GM12878 (cell line): ENCODE data around the gene ERC2. TPM values are rescaled to one million over a fixed set of nuclear protein-coding genes. Genes with fewer than 3 reads are reported as not detected.

Experiments
- ATAC-seq: fragments of 200-7000 bp; cut with Tn5 transposase; 3 replicates; pipeline ENCODE4 v1.9.1; 2020; ENCODE audit warnings: mild to moderate bottlenecking, moderate library complexity
- BruUV-seq: library from RNA; stranded (reverse); fragments of 400-500 nt; replicated peaks from 2 replicates; lab custom pipeline; 2021; lab: Mats Ljungman, UMichigan
- CTCF ChIA-PET: fragments of 300-600 bp; sonication (Branson Sonifier 250); formaldehyde crosslinking; extraction: SDS; loops from one replicate; lab custom pipeline; 2021; ENCODE audit warnings: inconsistent platforms; lab: Yijun Ruan, JAX
- POLR2A ChIA-PET: fragments of 350-600 bp; formaldehyde crosslinking; extraction: SDS; loops from one replicate; lab custom pipeline; 2021; ENCODE audit warnings: inconsistent platforms; lab: Charles Lee
- RAD21 ChIA-PET: fragments of 300-600 bp; sonication (Branson Sonifier 250); formaldehyde crosslinking; loops from one replicate; lab custom pipeline; 2023; ENCODE audit warnings: antibody characterized with exemption; ENCODE audit not compliant: unreplicated experiment; lab: Charles Lee
- SMC1A ChIA-PET: fragments of 300-600 bp; sonication (Branson Sonifier 250); formaldehyde crosslinking; loops from one replicate; lab custom pipeline; 2023; ENCODE audit not compliant: unreplicated experiment, uncharacterized antibody; lab: Charles Lee
- DNase-seq: peaks from one replicate; pipeline ENCODE4 v3.0.0-alpha.2; 2011; ENCODE audit warnings: low read depth, low spot score
- FAIRE-seq: peaks from 3 replicates; lab custom pipeline; 2011; peaks lifted over from hg19 to GRCh38; lab: Jason Lieb, UNC
- H2AFZ ChIP-seq: 2 replicates; pipeline ENCODE4 v1.6.0; 2011; ENCODE audit warnings: low read depth, low read length, control low read depth; ENCODE audit not compliant: control insufficient read depth
- H3K27ac ChIP-seq: 2 replicates; pipeline ENCODE4 v1.5.1; 2011; ENCODE audit warnings: control low read depth; ENCODE audit not compliant: control insufficient read depth, insufficient read depth
- H3K27me3 ChIP-seq, 2 experiments: replicated peaks in 1 of 2; 2 replicates each; pipeline versions ENCODE4 v1.6.0 to v1.6.1; 2011; ENCODE audit warnings: low read length in 1 of 2; ENCODE audit not compliant: control insufficient read depth in 2 of 2, insufficient read depth in 2 of 2
- H3K36me3 ChIP-seq, 2 experiments: 2 replicates each; pipeline ENCODE4 v1.5.1; 2011; ENCODE audit warnings: low read length in 1 of 2; ENCODE audit not compliant: control insufficient read depth in 2 of 2, insufficient read depth in 2 of 2
- H3K4me1 ChIP-seq: 2 replicates; pipeline ENCODE4 v1.6.1; 2011; ENCODE audit warnings: mild to moderate bottlenecking, low read length, moderate library complexity, mixed read lengths; ENCODE audit not compliant: control insufficient read depth, insufficient read depth
- H3K4me2 ChIP-seq: 2 replicates; pipeline ENCODE4 v1.6.0; 2011; ENCODE audit warnings: control low read depth; ENCODE audit not compliant: control insufficient read depth, insufficient read depth
- H3K4me3 ChIP-seq: fragments of 200-600 bp; sonication (generic); 2 replicates; pipeline ENCODE4 v1.5.1; 2016
- H3K79me2 ChIP-seq: 2 replicates; pipeline ENCODE4 v1.6.0; 2011; ENCODE audit warnings: low read length; ENCODE audit not compliant: control insufficient read depth, insufficient read depth
- H3K9ac ChIP-seq: 2 replicates; pipeline ENCODE4 v1.8.0; 2011; ENCODE audit warnings: low read length, control low read depth, mixed read lengths; ENCODE audit not compliant: control insufficient read depth, insufficient read depth
- H3K9me3 ChIP-seq: replicated peaks from 3 replicates; pipeline ENCODE4 v1.5.1; 2011; ENCODE audit warnings: mild to moderate bottlenecking, low read length; ENCODE audit not compliant: control insufficient read depth, insufficient read depth
- H4K20me1 ChIP-seq: 2 replicates; pipeline ENCODE4 v1.6.0; 2011; ENCODE audit not compliant: control insufficient read depth, insufficient read depth
- BCL11A ChIP-seq: IDR thresholded peaks from 2 replicates; pipeline ENCODE4 v1.6.1; 2011; ENCODE audit warnings: low read depth, low read length
- CBX3 ChIP-seq: fragments of 200-600 bp; sonication (generic); IDR thresholded peaks from 2 replicates; pipeline ENCODE4 v1.6.1; 2016; ENCODE audit warnings: low read depth, borderline replicate concordance
- EED ChIP-seq: sonication (generic); IDR thresholded peaks from 2 replicates; pipeline ENCODE4 v1.6.1; 2016; ENCODE audit warnings: antibody characterized with exemption, low read depth
- KDM1A ChIP-seq: fragments of 200-600 bp; sonication (generic); IDR thresholded peaks from 2 replicates; pipeline ENCODE4 v1.6.1; 2016; ENCODE audit warnings: borderline replicate concordance
- PML ChIP-seq: IDR thresholded peaks from 2 replicates; pipeline ENCODE4 v1.6.1; 2012; ENCODE audit warnings: low read length, inconsistent platforms
- SMC3 ChIP-seq: IDR thresholded peaks from 2 replicates; pipeline ENCODE4 v1.6.1; 2011; ENCODE audit warnings: low read length, improper control_type of control experiment, borderline replicate concordance
- SREBF1 ChIP-seq: IDR thresholded peaks from 2 replicates; pipeline ENCODE4 v1.6.1; 2012; ENCODE audit warnings: mild to moderate bottlenecking, low read length
- TCF7 ChIP-seq: IDR thresholded peaks from 2 replicates; pipeline ENCODE4 v1.6.1; 2014; ENCODE audit warnings: antibody characterized with exemption, borderline replicate concordance
- ZBED1 ChIP-seq: IDR thresholded peaks from 2 replicates; pipeline ENCODE4 v1.6.1; 2016; ENCODE audit warnings: borderline replicate concordance
- ZNF217 ChIP-seq: fragments of 450-650 bp; IDR thresholded peaks from 2 replicates; pipeline ENCODE4 v1.6.1; 2017; ENCODE audit warnings: antibody characterized with exemption, mild to moderate bottlenecking
- in situ Hi-C: fragments of 300-500 bp; cut with MboI; formaldehyde crosslinking; loops from 9 replicates; pipeline ENCODE4 v1.14.3; 2018; ENCODE audit warnings: mixed read lengths
- intact Hi-C: fragments of 100-400 bp; cut with micrococcal nuclease; formaldehyde crosslinking; loops from one replicate; pipeline ENCODE4 v1.14.2; 2022; ENCODE audit not compliant: unreplicated experiment
- polyA plus RNA-seq, 11 experiments: library from polyadenylated mRNA; depleted of rRNA in 4 of 11; unstranded in 6 of 11; stranded (reverse) in 5 of 11; fragments of >200 nt; fragmentation: Nextera tagmentation in 4 of 11; fragmentation: Illumina TruSeq in 1 of 11; extraction: Ambion mirVana in 4 of 11; extraction: Trizol in 1 of 11; gene quantifications; 1 replicate in 1 of 11; 2 replicates in 10 of 11; pipeline versions ENCODE4 v1.2.1 to v1.2.3, GENCODE V29; 2011 to 2016; ENCODE audit warnings: inconsistent platforms in 2 of 11, missing spikeins in 2 of 11, low read depth in 1 of 11
- total RNA-seq, 4 experiments: library from RNA; depleted of rRNA in 3 of 4; stranded (reverse); fragments of >200 nt in 3 of 4; fragmentation: Illumina TruSeq in 1 of 4; extraction: Trizol in 1 of 4; gene quantifications; 2 replicates each; pipeline versions ENCODE4 v1.2.1 to v1.2.3, GENCODE V29; 2013 to 2021
- TF ChIP-seq, protein P1 (sequence below): fragments of 450-650 bp; IDR thresholded peaks from 2 replicates; pipeline ENCODE4 v1.6.1; 2016; ENCODE audit warnings: mild to moderate bottlenecking
- TF ChIP-seq, protein P2 (sequence below): fragments of 150-350 bp; IDR thresholded peaks from 2 replicates; pipeline ENCODE4 v1.6.1; 2016; ENCODE audit warnings: low read depth, low read length
- TF ChIP-seq, protein P3 (sequence below): fragments of 450-650 bp; IDR thresholded peaks from 2 replicates; pipeline ENCODE4 v1.6.1; 2018; ENCODE audit warnings: borderline replicate concordance, mild to moderate bottlenecking; ENCODE audit not compliant: partially characterized antibody
- TF ChIP-seq, protein P4 (sequence below): IDR thresholded peaks from 2 replicates; pipeline ENCODE4 v1.6.1; 2012; ENCODE audit warnings: mild to moderate bottlenecking, low read depth, low read length

Gene ERC2
- total and polyA plus RNA-seq, 10 of the 15 experiments (the other 5 are each of a cell fraction or from before 2014, with no cell fraction given) = 0.06 to 1.4 (median 0.12) TPM; not detected in 3

DNA sequence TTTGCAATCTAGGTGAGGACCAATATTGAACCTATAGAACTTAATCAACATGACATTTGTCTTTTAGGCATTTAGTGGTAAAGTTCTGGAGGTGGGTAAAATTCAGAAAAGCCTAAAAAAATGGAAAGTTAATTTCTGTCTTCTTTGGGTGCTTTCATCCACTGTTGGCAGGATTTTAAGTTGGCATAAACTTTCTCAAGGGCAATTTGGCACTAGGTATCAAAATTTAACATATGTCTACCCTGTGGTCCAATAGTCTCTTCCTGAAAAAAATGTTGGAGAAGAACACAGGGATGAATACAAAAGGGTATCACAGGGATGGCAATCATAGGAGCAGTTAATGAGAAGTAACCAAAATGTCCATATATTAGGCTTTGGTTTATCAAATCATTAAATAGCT, 754.2 kb downstream of the ERC2 start:
- TF ChIP-seq SMC3 = no peak
- TF ChIP-seq ZBED1 = no peak
- TF ChIP-seq, protein P1, sequence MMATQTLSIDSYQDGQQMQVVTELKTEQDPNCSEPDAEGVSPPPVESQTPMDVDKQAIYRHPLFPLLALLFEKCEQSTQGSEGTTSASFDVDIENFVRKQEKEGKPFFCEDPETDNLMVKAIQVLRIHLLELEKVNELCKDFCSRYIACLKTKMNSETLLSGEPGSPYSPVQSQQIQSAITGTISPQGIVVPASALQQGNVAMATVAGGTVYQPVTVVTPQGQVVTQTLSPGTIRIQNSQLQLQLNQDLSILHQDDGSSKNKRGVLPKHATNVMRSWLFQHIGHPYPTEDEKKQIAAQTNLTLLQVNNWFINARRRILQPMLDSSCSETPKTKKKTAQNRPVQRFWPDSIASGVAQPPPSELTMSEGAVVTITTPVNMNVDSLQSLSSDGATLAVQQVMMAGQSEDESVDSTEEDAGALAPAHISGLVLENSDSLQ = no peak
- TF ChIP-seq CBX3 = no peak
- TF ChIP-seq KDM1A = no peak
- TF ChIP-seq SREBF1 = no peak
- no peak for TF ChIP-seq TCF7
- TF ChIP-seq, protein P2, sequence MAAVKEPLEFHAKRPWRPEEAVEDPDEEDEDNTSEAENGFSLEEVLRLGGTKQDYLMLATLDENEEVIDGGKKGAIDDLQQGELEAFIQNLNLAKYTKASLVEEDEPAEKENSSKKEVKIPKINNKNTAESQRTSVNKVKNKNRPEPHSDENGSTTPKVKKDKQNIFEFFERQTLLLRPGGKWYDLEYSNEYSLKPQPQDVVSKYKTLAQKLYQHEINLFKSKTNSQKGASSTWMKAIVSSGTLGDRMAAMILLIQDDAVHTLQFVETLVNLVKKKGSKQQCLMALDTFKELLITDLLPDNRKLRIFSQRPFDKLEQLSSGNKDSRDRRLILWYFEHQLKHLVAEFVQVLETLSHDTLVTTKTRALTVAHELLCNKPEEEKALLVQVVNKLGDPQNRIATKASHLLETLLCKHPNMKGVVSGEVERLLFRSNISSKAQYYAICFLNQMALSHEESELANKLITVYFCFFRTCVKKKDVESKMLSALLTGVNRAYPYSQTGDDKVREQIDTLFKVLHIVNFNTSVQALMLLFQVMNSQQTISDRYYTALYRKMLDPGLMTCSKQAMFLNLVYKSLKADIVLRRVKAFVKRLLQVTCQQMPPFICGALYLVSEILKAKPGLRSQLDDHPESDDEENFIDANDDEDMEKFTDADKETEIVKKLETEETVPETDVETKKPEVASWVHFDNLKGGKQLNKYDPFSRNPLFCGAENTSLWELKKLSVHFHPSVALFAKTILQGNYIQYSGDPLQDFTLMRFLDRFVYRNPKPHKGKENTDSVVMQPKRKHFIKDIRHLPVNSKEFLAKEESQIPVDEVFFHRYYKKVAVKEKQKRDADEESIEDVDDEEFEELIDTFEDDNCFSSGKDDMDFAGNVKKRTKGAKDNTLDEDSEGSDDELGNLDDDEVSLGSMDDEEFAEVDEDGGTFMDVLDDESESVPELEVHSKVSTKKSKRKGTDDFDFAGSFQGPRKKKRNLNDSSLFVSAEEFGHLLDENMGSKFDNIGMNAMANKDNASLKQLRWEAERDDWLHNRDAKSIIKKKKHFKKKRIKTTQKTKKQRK = no peak
- TF ChIP-seq, protein P3, sequence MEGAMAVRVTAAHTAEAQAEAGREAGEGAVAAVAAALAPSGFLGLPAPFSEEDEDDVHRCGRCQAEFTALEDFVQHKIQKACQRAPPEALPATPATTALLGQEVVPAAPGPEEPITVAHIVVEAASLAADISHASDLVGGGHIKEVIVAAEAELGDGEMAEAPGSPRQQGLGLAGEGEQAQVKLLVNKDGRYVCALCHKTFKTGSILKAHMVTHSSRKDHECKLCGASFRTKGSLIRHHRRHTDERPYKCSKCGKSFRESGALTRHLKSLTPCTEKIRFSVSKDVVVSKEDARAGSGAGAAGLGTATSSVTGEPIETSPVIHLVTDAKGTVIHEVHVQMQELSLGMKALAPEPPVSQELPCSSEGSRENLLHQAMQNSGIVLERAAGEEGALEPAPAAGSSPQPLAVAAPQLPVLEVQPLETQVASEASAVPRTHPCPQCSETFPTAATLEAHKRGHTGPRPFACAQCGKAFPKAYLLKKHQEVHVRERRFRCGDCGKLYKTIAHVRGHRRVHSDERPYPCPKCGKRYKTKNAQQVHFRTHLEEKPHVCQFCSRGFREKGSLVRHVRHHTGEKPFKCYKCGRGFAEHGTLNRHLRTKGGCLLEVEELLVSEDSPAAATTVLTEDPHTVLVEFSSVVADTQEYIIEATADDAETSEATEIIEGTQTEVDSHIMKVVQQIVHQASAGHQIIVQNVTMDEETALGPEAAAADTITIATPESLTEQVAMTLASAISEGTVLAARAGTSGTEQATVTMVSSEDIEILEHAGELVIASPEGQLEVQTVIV = no peak
- TF ChIP-seq, protein P4, sequence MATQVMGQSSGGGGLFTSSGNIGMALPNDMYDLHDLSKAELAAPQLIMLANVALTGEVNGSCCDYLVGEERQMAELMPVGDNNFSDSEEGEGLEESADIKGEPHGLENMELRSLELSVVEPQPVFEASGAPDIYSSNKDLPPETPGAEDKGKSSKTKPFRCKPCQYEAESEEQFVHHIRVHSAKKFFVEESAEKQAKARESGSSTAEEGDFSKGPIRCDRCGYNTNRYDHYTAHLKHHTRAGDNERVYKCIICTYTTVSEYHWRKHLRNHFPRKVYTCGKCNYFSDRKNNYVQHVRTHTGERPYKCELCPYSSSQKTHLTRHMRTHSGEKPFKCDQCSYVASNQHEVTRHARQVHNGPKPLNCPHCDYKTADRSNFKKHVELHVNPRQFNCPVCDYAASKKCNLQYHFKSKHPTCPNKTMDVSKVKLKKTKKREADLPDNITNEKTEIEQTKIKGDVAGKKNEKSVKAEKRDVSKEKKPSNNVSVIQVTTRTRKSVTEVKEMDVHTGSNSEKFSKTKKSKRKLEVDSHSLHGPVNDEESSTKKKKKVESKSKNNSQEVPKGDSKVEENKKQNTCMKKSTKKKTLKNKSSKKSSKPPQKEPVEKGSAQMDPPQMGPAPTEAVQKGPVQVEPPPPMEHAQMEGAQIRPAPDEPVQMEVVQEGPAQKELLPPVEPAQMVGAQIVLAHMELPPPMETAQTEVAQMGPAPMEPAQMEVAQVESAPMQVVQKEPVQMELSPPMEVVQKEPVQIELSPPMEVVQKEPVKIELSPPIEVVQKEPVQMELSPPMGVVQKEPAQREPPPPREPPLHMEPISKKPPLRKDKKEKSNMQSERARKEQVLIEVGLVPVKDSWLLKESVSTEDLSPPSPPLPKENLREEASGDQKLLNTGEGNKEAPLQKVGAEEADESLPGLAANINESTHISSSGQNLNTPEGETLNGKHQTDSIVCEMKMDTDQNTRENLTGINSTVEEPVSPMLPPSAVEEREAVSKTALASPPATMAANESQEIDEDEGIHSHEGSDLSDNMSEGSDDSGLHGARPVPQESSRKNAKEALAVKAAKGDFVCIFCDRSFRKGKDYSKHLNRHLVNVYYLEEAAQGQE = no peak
- no peak for TF ChIP-seq EED
- no peak for TF ChIP-seq BCL11A
- TF ChIP-seq PML = no peak
- TF ChIP-seq ZNF217 = no peak
- ChIA-PET POLR2A (no interaction called here), SMC1A (interaction anchor here (1.4 to 1.6 kb wide), 2 partner anchors 37 to 237 kb away, joined by 3 to 4 read pairs; no protein-coding TSS in a partner anchor), RAD21 (no interaction called here), CTCF (interaction anchor here (1.1 kb wide), 1 partner anchor 52 kb away, joined by 4 read pairs; no protein-coding TSS in a partner anchor)
- no peak for FAIRE-seq
- Histone ChIP-seq H3K27ac (no peak overlapping the region), H2AFZ (no peak overlapping the region), H3K4me3 (no peak overlapping the region), H3K79me2 (no peaks in the 10 kb centered on the region), H3K27me3 (no peaks in the 10 kb centered on the region), H4K20me1 (no peaks in the 10 kb centered on the region), H3K4me2 (no peak overlapping the region), H3K9ac (no peak overlapping the region), H3K36me3 (no peaks in the 10 kb centered on the region), H3K4me1 (no peaks in the 10 kb centered on the region), H3K9me3 (no peaks in the 10 kb centered on the region)
- no peak for DNase-seq
- no peak for ATAC-seq
- in situ Hi-C loops = no loop called here
- intact Hi-C loops = no loop called here
- no TSS peak for BruUV-seq
